ENCODE results near the gene SYNE1. TPM values are rescaled to one million over a fixed set of nuclear protein-coding genes. Genes with fewer than 3 reads are reported as not detected.

The SYNE1 gene
- total RNA-seq, 4 donors from 2014 or later, result 7.4 to 66.4 (median 20.7) TPM

GRCh38 chr6:152261179-152261578 is 376.0 kb downstream of the SYNE1 start:
- H3K36me3 ChIP-seq, result peaks cover 0 to 50% (median 0%) of the 10 kb centered on the region in 3 donors
- peak overlapping the region in 2 of 4 donors; percentile 7 to 16 for H3K27ac ChIP-seq
- TF ChIP-seq POLR2A (IDR thresholded peaks at IDR 0.05), result no peak
- TF ChIP-seq CTCF (IDR thresholded peaks at IDR 0.05), result no peak

GRCh38 chr6:152259234-152259633 is 377.9 kb downstream of the SYNE1 start:
- WGBS, 2 donors, result 73 to 92% methylated on average over 3 of the region's 3 CpGs
- DNase-seq, result no peak
- Histone ChIP-seq H3K4me1 (no peaks in the 10 kb centered on the region), H3K36me3 (peaks cover 0 to 63% (median 3%) of the 10 kb centered on the region in 3 donors), H3K4me3 (no peak overlapping the region), H3K27ac (no peak overlapping the region), H3K9me3 (no peaks in the 10 kb centered on the region), H3K27me3 (no peaks in the 10 kb centered on the region)
- TF ChIP-seq CTCF (IDR thresholded peaks at IDR 0.05) (no peak), POLR2A (IDR thresholded peaks at IDR 0.05) (no peak)
- intact Hi-C loops (cut with DNase I), result no loop called here

More at GRCh38 chr6:152261179-152261578, 376.0 kb downstream of the SYNE1 start:
- no peak overlapping the region for H3K4me3 ChIP-seq
- 77% methylated on average over 3 of the region's 4 CpGs for WGBS, 2 donors
- DNase-seq, result no peak
- intact Hi-C loops (cut with DNase I), result loop anchor here (10.0 kb wide), 1 partner anchor 496 kb away; no protein-coding TSS in a partner anchor
- H3K9me3 ChIP-seq, result no peaks in the 10 kb centered on the region
- H3K4me1 ChIP-seq, result peaks cover 0 to 8% (median 1%) of the 10 kb centered on the region in 3 donors
- no peaks in the 10 kb centered on the region for H3K27me3 ChIP-seq

- TF ChIP-seq POLR2A (IDR thresholded peaks at IDR 0.05) (no peak), CTCF (IDR thresholded peaks at IDR 0.05) (no peak)
- Histone ChIP-seq H3K9me3 (no peaks in the 10 kb centered on the region), H3K27ac (no peak overlapping the region), H3K4me1 (no peaks in the 10 kb centered on the region), H3K27me3 (no peaks in the 10 kb centered on the region), H3K4me3 (no peak overlapping the region), H3K36me3 (peaks cover 0 to 61% (median 3%) of the 10 kb centered on the region in 3 donors)
- intact Hi-C loops (cut with DNase I), result no loop called here
- no peak for DNase-seq
These were observed 379.6 kb downstream of the SYNE1 start for GRCh38 chr6:152257581-152257980.

- Histone ChIP-seq H3K27me3 (no peaks in the 10 kb centered on the region), H3K4me3 (no peak overlapping the region), H3K36me3 (peaks cover 0 to 10% (median 0%) of the 10 kb centered on the region in 3 donors), H3K4me1 (peaks cover 0 to 29% (median 8%) of the 10 kb centered on the region in 3 donors), H3K9me3 (no peaks in the 10 kb centered on the region), H3K27ac (no peak overlapping the region)
- 94 to 97% methylated on average over 3 of the region's 3 CpGs for WGBS, 2 donors
- intact Hi-C loops (cut with DNase I), result no loop called here
- TF ChIP-seq POLR2A (IDR thresholded peaks at IDR 0.05) (no peak), CTCF (IDR thresholded peaks at IDR 0.05) (no peak)
- DNase-seq, result no peak
These were observed 387.0 kb downstream of the SYNE1 start for GRCh38 chr6:152250127-152250526.

GRCh38 chr6:152248980-152249379 is 388.2 kb downstream of the SYNE1 start:
- peaks cover 0 to 38% (median 13%) of the 10 kb centered on the region in 3 donors for H3K4me1 ChIP-seq
- intact Hi-C loops (cut with DNase I), result no loop called here
- 31 to 43% methylated on average over 2 of the region's 2 CpGs for WGBS, 2 donors
- H3K27ac ChIP-seq, result peak overlapping the region in 2 of 4 donors; percentile 11 to 37
- H3K36me3 ChIP-seq, result no peaks in the 10 kb centered on the region
- no peak overlapping the region for H3K4me3 ChIP-seq
- DNase-seq, result no peak
- no peak for TF ChIP-seq CTCF (IDR thresholded peaks at IDR 0.05)
- no peak for TF ChIP-seq POLR2A (IDR thresholded peaks at IDR 0.05)
- H3K27me3 ChIP-seq, result no peaks in the 10 kb centered on the region
- H3K9me3 ChIP-seq, result no peaks in the 10 kb centered on the region
